ENCODE results near the gene ZNF200. TPM values are rescaled to one million over a fixed set of nuclear protein-coding genes. Genes with fewer than 3 reads are reported as not detected.

The ZNF200 gene
- total and polyA plus RNA-seq, 3 experiments from 2014 or later, result 11.2 to 14.6 (median 13.0) TPM

GRCh38 chr16:3223913-3224515, 10.9 kb downstream of the ZNF200 start:
- no peak overlapping the region for H3K4me3 ChIP-seq (ENCODE audit: low read length)
- ChIA-PET POLR2A (no interaction called here), CTCF (no interaction called here)
- Mint-ChIP-seq H3K27me3 (no peaks in the 10 kb centered on the region), H3K27ac (peak overlapping the region in 1 of 8 donors; percentile 41), H3K36me3 (peaks cover 33 to 71% (median 61%) of the 10 kb centered on the region in 3 donors), H3K9me3 (peaks cover 44 to 74% (median 70%) of the 10 kb centered on the region in 5 donors), H3K4me1 (no peaks in the 10 kb centered on the region), H3K4me3 (no peak overlapping the region)
- H3K9me3 ChIP-seq (ENCODE audit: low read length), result peaks cover 41% of the 10 kb centered on the region
- no peak overlapping the region for H3K27ac ChIP-seq (ENCODE audit: low read depth, low read length)
- no peaks in the 10 kb centered on the region for H3K4me1 ChIP-seq (ENCODE audit: insufficient read depth, low read length)
- DNase-seq, result no peak
- no peaks in the 10 kb centered on the region for H3K27me3 ChIP-seq (ENCODE audit: insufficient read depth, low read length, poor library complexity, severe bottlenecking)
- peaks cover 25% of the 10 kb centered on the region for H3K36me3 ChIP-seq (ENCODE audit: insufficient read depth, low read length)

DNA sequence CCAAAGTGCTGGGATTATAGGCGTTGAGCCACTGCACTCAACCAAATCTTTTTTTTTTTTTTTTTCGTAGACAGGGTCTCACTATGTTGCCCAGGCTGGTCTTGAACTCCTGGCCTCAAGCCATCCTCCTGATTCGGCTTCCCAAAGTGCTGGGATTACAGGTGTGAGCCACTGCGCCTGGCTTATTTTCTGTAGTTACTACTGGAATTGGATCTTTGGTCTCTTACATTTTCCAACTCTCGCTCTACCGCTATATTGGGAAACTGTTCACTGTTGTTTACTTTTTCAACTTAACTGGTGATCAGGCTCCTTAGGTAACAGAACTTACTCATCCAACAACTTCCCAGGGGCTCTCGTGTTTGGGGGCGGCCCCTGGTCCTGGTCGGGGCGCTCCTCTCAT, 14.1 kb downstream of the ZNF200 start:
- H3K9me3 ChIP-seq (ENCODE audit: low read length), result peaks cover 41% of the 10 kb centered on the region
- Mint-ChIP-seq H3K36me3 (peaks cover 22 to 52% (median 36%) of the 10 kb centered on the region in 3 donors), H3K4me1 (peaks cover 16 to 22% (median 17%) of the 10 kb centered on the region in 3 donors), H3K27me3 (no peaks in the 10 kb centered on the region), H3K9me3 (peaks cover 33 to 56% (median 54%) of the 10 kb centered on the region in 5 donors), H3K27ac (no peak overlapping the region), H3K4me3 (no peak overlapping the region)
- no peak for DNase-seq
- POLR2A ChIA-PET, result no interaction called here
- H3K4me3 ChIP-seq (ENCODE audit: low read length), result no peak overlapping the region
- no peak overlapping the region for H3K27ac ChIP-seq (ENCODE audit: low read depth, low read length)
- H3K4me1 ChIP-seq (ENCODE audit: insufficient read depth, low read length), result peaks cover 12% of the 10 kb centered on the region
- CTCF ChIA-PET, result interaction anchor here (1.4 kb wide), 1 partner anchor 12 kb away, joined by 3 read pairs; no protein-coding TSS in a partner anchor
- peaks cover 10% of the 10 kb centered on the region for H3K36me3 ChIP-seq (ENCODE audit: insufficient read depth, low read length)
- H3K27me3 ChIP-seq (ENCODE audit: insufficient read depth, low read length, poor library complexity, severe bottlenecking), result no peaks in the 10 kb centered on the region

GRCh38 chr16:3216263-3216640, 18.7 kb downstream of the ZNF200 start:
- peaks cover 38 to 44% (median 40%) of the 10 kb centered on the region in 3 donors for H3K4me1 Mint-ChIP-seq
- H3K27me3 Mint-ChIP-seq, result no peaks in the 10 kb centered on the region
- Histone ChIP-seq H3K36me3 (ENCODE audit: insufficient read depth, low read length) (no peaks in the 10 kb centered on the region), H3K27ac (ENCODE audit: low read depth, low read length) (no peak overlapping the region), H3K4me1 (ENCODE audit: insufficient read depth, low read length) (peaks cover 28% of the 10 kb centered on the region), H3K27me3 (ENCODE audit: insufficient read depth, low read length, poor library complexity, severe bottlenecking) (no peaks in the 10 kb centered on the region), H3K9me3 (ENCODE audit: low read length) (peaks cover 5% of the 10 kb centered on the region), H3K4me3 (ENCODE audit: low read length) (peak overlapping the region; percentile 17)
- peak in 2 of 5 donors; percentile 20 to 51 for DNase-seq
- peaks cover 0 to 23% (median 4%) of the 10 kb centered on the region in 3 donors for H3K36me3 Mint-ChIP-seq
- H3K4me3 Mint-ChIP-seq, result peak overlapping the region; percentile 56 to 88 (median 69)
- H3K27ac Mint-ChIP-seq, result peak overlapping the region; percentile 84 to 99 (median 93)
- H3K9me3 Mint-ChIP-seq, result peaks cover 3 to 12% (median 10%) of the 10 kb centered on the region in 5 donors
- POLR2A ChIA-PET, result interaction anchor here (1.0 to 1.1 kb wide), 2 partner anchors 9 to 140 kb away, joined by 5 to 6 read pairs; no protein-coding TSS in a partner anchor
- CTCF ChIA-PET, result interaction anchor here (0.7 to 1.3 kb wide), 3 partner anchors 13 to 74 kb away, joined by 3 read pairs; no protein-coding TSS in a partner anchor

DNA sequence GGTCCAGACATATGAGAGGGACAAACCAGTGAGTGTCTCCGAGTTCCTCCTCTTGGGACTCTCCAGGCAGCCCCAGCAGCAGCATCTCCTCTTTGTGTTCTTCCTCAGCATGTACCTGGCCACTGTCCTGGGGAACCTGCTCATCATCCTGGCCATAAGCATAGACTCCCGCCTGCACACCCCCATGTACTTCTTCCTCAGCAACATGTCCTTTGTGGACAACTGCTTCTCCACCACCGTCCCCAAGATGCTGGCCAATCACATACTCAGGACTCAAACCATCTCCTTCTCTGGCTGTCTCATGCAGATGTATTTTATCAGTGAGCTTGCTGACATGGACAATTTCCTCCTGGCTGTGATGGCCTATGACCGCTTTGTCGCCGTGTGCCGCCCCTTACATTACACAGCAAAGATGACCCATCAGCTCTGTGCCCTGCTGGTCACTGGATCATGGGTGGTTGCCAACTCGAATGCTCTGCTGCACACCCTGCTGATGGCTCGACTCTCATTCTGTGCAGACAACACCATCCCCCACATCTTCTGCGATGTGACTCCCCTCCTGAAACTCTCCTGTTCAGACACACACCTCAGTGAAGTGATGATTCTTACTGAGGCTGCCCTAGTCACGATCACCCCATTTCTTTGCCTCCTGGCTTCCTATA, 19.2 kb downstream of the ZNF200 start:
- Mint-ChIP-seq H3K27ac (peak overlapping the region; percentile 84 to 99 (median 93)), H3K4me1 (peaks cover 38 to 44% (median 40%) of the 10 kb centered on the region in 3 donors), H3K36me3 (peaks cover 0 to 23% (median 4%) of the 10 kb centered on the region in 3 donors), H3K9me3 (peaks cover 3 to 10% (median 8%) of the 10 kb centered on the region in 5 donors), H3K4me3 (peak overlapping the region; percentile 56 to 88 (median 69)), H3K27me3 (no peaks in the 10 kb centered on the region)
- Histone ChIP-seq H3K27me3 (ENCODE audit: insufficient read depth, low read length, poor library complexity, severe bottlenecking) (no peaks in the 10 kb centered on the region), H3K27ac (ENCODE audit: low read depth, low read length) (peak overlapping the region; percentile 29), H3K36me3 (ENCODE audit: insufficient read depth, low read length) (no peaks in the 10 kb centered on the region), H3K9me3 (ENCODE audit: low read length) (peaks cover 3% of the 10 kb centered on the region), H3K4me3 (ENCODE audit: low read length) (peak overlapping the region; percentile 17), H3K4me1 (ENCODE audit: insufficient read depth, low read length) (peaks cover 28% of the 10 kb centered on the region)
- DNase-seq, result peak in 1 of 5 donors; percentile 34
- ChIA-PET CTCF (interaction anchor here (0.7 to 1.4 kb wide), 5 partner anchors 13 to 185 kb away, joined by 3 to 4 read pairs (median 3); partner anchors contain the start of genes ZNF174, ZNF200 and ZSCAN32), POLR2A (interaction anchor here (0.6 to 1.5 kb wide), 9 partner anchors 10 to 188 kb away, joined by 3 to 6 read pairs (median 4); no protein-coding TSS in a partner anchor)

DNA sequence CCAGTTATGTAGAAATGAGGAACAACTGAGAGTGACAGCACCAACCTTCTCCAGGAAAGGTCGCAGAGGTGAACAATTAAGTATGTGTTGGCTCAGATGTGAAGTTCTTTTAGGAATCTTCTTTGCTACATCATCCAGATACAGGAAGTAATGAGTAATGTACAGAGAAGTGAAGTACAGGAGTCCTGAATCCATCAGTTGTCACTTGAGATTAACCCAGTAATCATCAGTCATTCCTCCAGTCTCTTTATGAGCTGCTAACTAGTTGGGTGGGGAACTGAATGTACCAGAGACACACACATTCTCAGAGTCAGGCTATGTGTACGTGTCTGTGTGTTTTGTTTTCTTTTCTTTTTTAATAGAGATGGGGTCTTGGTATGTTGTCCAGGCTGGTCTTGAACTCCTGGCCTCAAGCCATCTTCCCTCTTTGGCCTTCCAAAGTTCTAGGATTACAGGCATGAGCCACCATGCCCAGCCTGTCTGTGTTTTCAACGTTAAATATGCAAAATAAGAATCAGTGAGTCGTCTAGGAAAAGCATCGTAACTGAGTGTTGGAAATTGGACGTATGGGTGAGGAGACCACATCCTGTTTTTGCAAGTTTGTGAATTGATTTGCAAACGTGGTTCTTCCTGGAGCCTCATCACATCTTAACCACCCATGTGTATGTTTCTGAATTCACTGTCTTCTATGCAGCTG, 19.9 kb downstream of the ZNF200 start:
- no peaks in the 10 kb centered on the region for H3K36me3 ChIP-seq (ENCODE audit: insufficient read depth, low read length)
- H3K4me3 Mint-ChIP-seq, result peak overlapping the region in 6 of 7 donors; percentile 65 to 88 (median 73)
- H3K4me1 ChIP-seq (ENCODE audit: insufficient read depth, low read length), result peaks cover 28% of the 10 kb centered on the region
- H3K9me3 ChIP-seq (ENCODE audit: low read length), result peaks cover 3% of the 10 kb centered on the region
- peaks cover 0 to 27% (median 4%) of the 10 kb centered on the region in 3 donors for H3K36me3 Mint-ChIP-seq
- no peaks in the 10 kb centered on the region for H3K27me3 ChIP-seq (ENCODE audit: insufficient read depth, low read length, poor library complexity, severe bottlenecking)
- H3K27me3 Mint-ChIP-seq, result peaks cover 0 to 3% of the 10 kb centered on the region in 2 donors
- ChIA-PET CTCF (interaction anchor here (0.9 to 1.4 kb wide), 4 partner anchors 12 to 186 kb away, joined by 3 to 4 read pairs (median 3); partner anchors contain the start of genes ZNF174, ZNF200 and ZSCAN32), POLR2A (interaction anchor here (0.6 to 1.5 kb wide), 9 partner anchors 10 to 188 kb away, joined by 3 to 8 read pairs (median 4); no protein-coding TSS in a partner anchor)
- H3K4me1 Mint-ChIP-seq, result peaks cover 38 to 44% (median 40%) of the 10 kb centered on the region in 3 donors
- peak in 3 of 5 donors; percentile 68 to 82 (median 78) for DNase-seq
- H3K4me3 ChIP-seq (ENCODE audit: low read length), result peak overlapping the region; percentile 8
- H3K9me3 Mint-ChIP-seq, result peaks cover 3 to 8% (median 6%) of the 10 kb centered on the region in 5 donors
- peak overlapping the region; percentile 29 for H3K27ac ChIP-seq (ENCODE audit: low read depth, low read length)
- H3K27ac Mint-ChIP-seq, result peak overlapping the region; percentile 84 to 99 (median 93)

GRCh38 chr16:3212567-3212966, 22.4 kb downstream of the ZNF200 start:
- no peak overlapping the region for H3K4me3 Mint-ChIP-seq
- peaks cover 3 to 6% of the 10 kb centered on the region in 2 donors for H3K27me3 Mint-ChIP-seq
- peaks cover 3% of the 10 kb centered on the region for H3K9me3 ChIP-seq (ENCODE audit: low read length)
- POLR2A ChIA-PET, result interaction anchor here (0.6 kb wide), 1 partner anchor 167 kb away, joined by 6 read pairs; no protein-coding TSS in a partner anchor
- H3K4me1 Mint-ChIP-seq, result peaks cover 33 to 41% (median 35%) of the 10 kb centered on the region in 3 donors
- CTCF ChIA-PET, result no interaction called here
- peaks cover 0 to 24% (median 2%) of the 10 kb centered on the region in 3 donors for H3K36me3 Mint-ChIP-seq
- no peaks in the 10 kb centered on the region for H3K27me3 ChIP-seq (ENCODE audit: insufficient read depth, low read length, poor library complexity, severe bottlenecking)
- no peaks in the 10 kb centered on the region for H3K36me3 ChIP-seq (ENCODE audit: insufficient read depth, low read length)
- peak overlapping the region in 3 of 8 donors; percentile 33 to 78 (median 33) for H3K27ac Mint-ChIP-seq
- no peak overlapping the region for H3K4me3 ChIP-seq (ENCODE audit: low read length)
- no peak for DNase-seq
- no peak overlapping the region for H3K27ac ChIP-seq (ENCODE audit: low read depth, low read length)
- H3K9me3 Mint-ChIP-seq, result peaks cover 2 to 6% (median 5%) of the 10 kb centered on the region in 5 donors
- peaks cover 28% of the 10 kb centered on the region for H3K4me1 ChIP-seq (ENCODE audit: insufficient read depth, low read length)

- no peak overlapping the region for H3K4me3 Mint-ChIP-seq
- H3K9me3 Mint-ChIP-seq, result peaks cover 3 to 9% (median 6%) of the 10 kb centered on the region in 5 donors
- Histone ChIP-seq H3K4me3 (ENCODE audit: low read length) (no peak overlapping the region), H3K36me3 (ENCODE audit: insufficient read depth, low read length) (no peaks in the 10 kb centered on the region), H3K9me3 (ENCODE audit: low read length) (peaks cover 3% of the 10 kb centered on the region), H3K27me3 (ENCODE audit: insufficient read depth, low read length, poor library complexity, severe bottlenecking) (no peaks in the 10 kb centered on the region), H3K27ac (ENCODE audit: low read depth, low read length) (no peak overlapping the region), H3K4me1 (ENCODE audit: insufficient read depth, low read length) (peaks cover 28% of the 10 kb centered on the region)
- ChIA-PET CTCF (no interaction called here), POLR2A (interaction anchor here (0.6 kb wide), 1 partner anchor 166 kb away, joined by 6 read pairs; no protein-coding TSS in a partner anchor)
- DNase-seq, result no peak
- H3K27ac Mint-ChIP-seq, result peak overlapping the region in 4 of 8 donors; percentile 29 to 52 (median 39)
- H3K4me1 Mint-ChIP-seq, result peaks cover 30 to 39% (median 32%) of the 10 kb centered on the region in 3 donors
- H3K36me3 Mint-ChIP-seq, result peaks cover 0 to 26% (median 2%) of the 10 kb centered on the region in 3 donors
- H3K27me3 Mint-ChIP-seq, result peaks cover 3 to 6% of the 10 kb centered on the region in 2 donors
Measured at GRCh38 chr16:3212006-3212405, 23.0 kb downstream of the ZNF200 start.

Data from CD8-positive, alpha-beta memory T cell (primary cell).